M059J (cell line): ENCODE measurements around the gene MANSC1. TPM values are rescaled to one million over a fixed set of nuclear protein-coding genes. Genes with fewer than 3 reads are reported as not detected.
"Not testable (repeated sequence)": the region's sequence is repeated elsewhere in the genome, so short reads cannot be mapped to it uniquely, and the experiment has no call there.

Experiments used
- DNase-seq: peaks from one replicate; pipeline ENCODE4 v3.0.0-alpha.2; 2012; ENCODE audit warnings: low read depth
- total RNA-seq: library from RNA; depleted of rRNA; stranded (reverse); fragments of >200 nt; shearing (Covaris generic); gene quantifications from 2 replicates; pipeline ENCODE4 v1.2.3, GENCODE V29; 2014

Gene MANSC1
- total RNA-seq, 1 experiment from 2014 or later, result 10.3 TPM

GRCh38 chr12:12326262-12326661, 23.8 kb downstream of the MANSC1 start:
- DNase-seq, result no peak

- DNase-seq, result no peak
These were observed 26.5 kb downstream of the MANSC1 start for GRCh38 chr12:12323591-12323990.

GRCh38 chr12:12323118-12323517, 26.9 kb downstream of the MANSC1 start:
- no peak for DNase-seq

- DNase-seq, result peak; percentile 49
These were observed 30.4 kb downstream of the MANSC1 start for GRCh38 chr12:12319451-12320183.

GRCh38 chr12:12315838-12316237, 34.2 kb downstream of the MANSC1 start:
- no peak for DNase-seq

- DNase-seq, result not testable (repeated sequence)
These were observed 39.3 kb downstream of the MANSC1 start for GRCh38 chr12:12310695-12311094.

GRCh38 chr12:12305568-12306300, 44.3 kb downstream of the MANSC1 start:
- no peak for DNase-seq

- DNase-seq, result no peak
These were observed 47.1 kb downstream of the MANSC1 start for GRCh38 chr12:12302976-12303375.

GRCh38 chr12:12301122-12301521, 48.9 kb downstream of the MANSC1 start:
- DNase-seq, result no peak

- DNase-seq, result no peak
These were observed 52.7 kb downstream of the MANSC1 start for GRCh38 chr12:12297201-12297830.

GRCh38 chr12:12294215-12295005, 55.6 kb downstream of the MANSC1 start:
- peak; percentile 65 for DNase-seq

GRCh38 chr12:12290206-12290605, 59.8 kb downstream of the MANSC1 start:
- DNase-seq, result no peak

- DNase-seq, result no peak
These were observed 63.6 kb downstream of the MANSC1 start for GRCh38 chr12:12286441-12286840.

GRCh38 chr12:12282761-12283425, 67.1 kb downstream of the MANSC1 start:
- DNase-seq, result peak; percentile 84

GRCh38 chr12:12282202-12282601, 67.8 kb downstream of the MANSC1 start:
- DNase-seq, result no peak

GRCh38 chr12:12281134-12281533, 68.9 kb downstream of the MANSC1 start:
- no peak for DNase-seq

GRCh38 chr12:12278899-12279298, 71.1 kb downstream of the MANSC1 start:
- peak; percentile 51 for DNase-seq
